ENCODE data around the gene SLC39A1. TPM values are rescaled to one million over a fixed set of nuclear protein-coding genes. Genes with fewer than 3 reads are reported as not detected.

The SLC39A1 gene
- total and polyA plus RNA-seq, 2 donors (not counting 3 experiments of a cell fraction or from before 2014, with no cell fraction given), result 75.8 to 98.0 TPM

DNA sequence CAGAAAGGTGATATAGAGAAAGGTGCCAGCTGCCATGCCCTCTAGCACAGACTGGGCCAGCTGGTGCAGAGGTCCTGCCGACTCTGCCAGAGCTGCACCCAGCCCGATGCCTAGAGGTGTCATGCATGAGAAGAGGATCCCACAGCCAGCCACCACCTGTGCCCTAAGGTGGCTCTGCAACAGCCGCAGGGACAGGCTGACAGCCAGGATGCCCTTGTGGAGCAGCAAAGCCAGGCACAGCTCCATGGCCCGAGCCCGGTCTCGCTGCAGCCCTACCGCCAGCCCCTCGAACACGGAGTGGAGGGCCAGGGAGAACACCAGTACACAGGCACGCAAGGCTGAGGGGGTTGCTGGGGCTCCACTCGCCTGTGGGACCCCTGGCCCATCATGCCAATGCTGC lies 3.1 kb downstream of the SLC39A1 start:
- H2AFZ ChIP-seq (ENCODE audit: low read depth, low read length), result no peak overlapping the region
- H3K27ac ChIP-seq (ENCODE audit: insufficient read depth, low read depth, low read length), result no peak overlapping the region
- no peak overlapping the region for H3K4me2 ChIP-seq (ENCODE audit: insufficient read depth, low read length)
- H3K36me3 ChIP-seq (ENCODE audit: control insufficient read depth in 2 of 2, extremely low read depth in 1 of 2, insufficient read depth in 2 of 2, low read length in 2 of 2), result peaks cover 0 to 8% of the 10 kb centered on the region in 2 experiments
- H3K4me3 ChIP-seq (replicated peaks in 1 of 3; ENCODE audit: insufficient read depth in 1 of 3, low read depth in 1 of 3, low read length in 3 of 3), result no peak overlapping the region
- no peaks in the 10 kb centered on the region for H3K9me3 ChIP-seq (replicated peaks; ENCODE audit: control insufficient read depth, insufficient read depth, low read length)
- BruUV-seq (replicated peaks), result no TSS peak
- H3K27me3 ChIP-seq (ENCODE audit: control insufficient read depth in 2 of 2, insufficient read depth in 2 of 2, low read length in 2 of 2), result no peaks in the 10 kb centered on the region
- dilution Hi-C loops (cut with MboI; ENCODE audit: extremely low pct_ligation_motif_present, low sequenced_read_pairs), result no loop called here
- DNase-seq (ENCODE audit: low read depth, low spot score) (no peak), FAIRE-seq (no peak)
- H3K79me2 ChIP-seq (ENCODE audit: control insufficient read depth, insufficient read depth, low read length), result peaks cover 35% of the 10 kb centered on the region
- H3K4me1 ChIP-seq (ENCODE audit: control insufficient read depth, extremely low read depth, insufficient read depth, low read length), result peaks cover 43% of the 10 kb centered on the region
- no peak overlapping the region for H3K9ac ChIP-seq (replicated peaks; ENCODE audit: extremely low read depth, insufficient read depth, low read length)
- H3K9me1 ChIP-seq (replicated peaks; ENCODE audit: control insufficient read depth, extremely low read depth, insufficient read depth, low read length), result no peaks in the 10 kb centered on the region
- ChIA-PET CTCF (interaction anchor here (4.2 kb wide), 1 partner anchor 14 kb away, joined by 25 read pairs; the partner anchor contains the start of gene DENND4B), POLR2A (no interaction called here)
- H4K20me1 ChIP-seq (replicated peaks; ENCODE audit: control insufficient read depth, extremely low read depth, insufficient read depth, low read length), result no peaks in the 10 kb centered on the region
- TF ChIP-seq FOS (IDR thresholded peaks at IDR 0.05; ENCODE audit: borderline replicate concordance, insufficient read depth, low read length), result no peak
- TF ChIP-seq POLR2A (IDR thresholded peaks at IDR 0.05; ENCODE audit: low read depth, low read length), result no peak
- TF ChIP-seq, protein P1, sequence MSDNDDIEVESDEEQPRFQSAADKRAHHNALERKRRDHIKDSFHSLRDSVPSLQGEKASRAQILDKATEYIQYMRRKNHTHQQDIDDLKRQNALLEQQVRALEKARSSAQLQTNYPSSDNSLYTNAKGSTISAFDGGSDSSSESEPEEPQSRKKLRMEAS (IDR thresholded peaks at IDR 0.05; ENCODE audit: insufficient read depth, insufficient read length), result no peak
- TF ChIP-seq JUN (IDR thresholded peaks at IDR 0.05; ENCODE audit: borderline replicate concordance, insufficient read depth, insufficient read length, low read depth), result no peak
- TF ChIP-seq EZH2 (IDR thresholded peaks at IDR 0.05; ENCODE audit: borderline replicate concordance, low read depth, low read length, severe bottlenecking), result no peak
- TF ChIP-seq GATA2 (IDR thresholded peaks at IDR 0.05; ENCODE audit: insufficient read depth, insufficient read length, low read depth, low read length), result no peak
- TF ChIP-seq, protein P2, sequence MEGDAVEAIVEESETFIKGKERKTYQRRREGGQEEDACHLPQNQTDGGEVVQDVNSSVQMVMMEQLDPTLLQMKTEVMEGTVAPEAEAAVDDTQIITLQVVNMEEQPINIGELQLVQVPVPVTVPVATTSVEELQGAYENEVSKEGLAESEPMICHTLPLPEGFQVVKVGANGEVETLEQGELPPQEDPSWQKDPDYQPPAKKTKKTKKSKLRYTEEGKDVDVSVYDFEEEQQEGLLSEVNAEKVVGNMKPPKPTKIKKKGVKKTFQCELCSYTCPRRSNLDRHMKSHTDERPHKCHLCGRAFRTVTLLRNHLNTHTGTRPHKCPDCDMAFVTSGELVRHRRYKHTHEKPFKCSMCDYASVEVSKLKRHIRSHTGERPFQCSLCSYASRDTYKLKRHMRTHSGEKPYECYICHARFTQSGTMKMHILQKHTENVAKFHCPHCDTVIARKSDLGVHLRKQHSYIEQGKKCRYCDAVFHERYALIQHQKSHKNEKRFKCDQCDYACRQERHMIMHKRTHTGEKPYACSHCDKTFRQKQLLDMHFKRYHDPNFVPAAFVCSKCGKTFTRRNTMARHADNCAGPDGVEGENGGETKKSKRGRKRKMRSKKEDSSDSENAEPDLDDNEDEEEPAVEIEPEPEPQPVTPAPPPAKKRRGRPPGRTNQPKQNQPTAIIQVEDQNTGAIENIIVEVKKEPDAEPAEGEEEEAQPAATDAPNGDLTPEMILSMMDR (IDR thresholded peaks at IDR 0.05; ENCODE audit: extremely low read depth in 1 of 2, insufficient read depth in 1 of 2, low read depth in 1 of 2, low read length in 2 of 2), result no peak
- TF ChIP-seq POLR2AphosphoS5 (IDR thresholded peaks at IDR 0.05; ENCODE audit: insufficient read depth, low read depth, low read length), result no peak
- intact Hi-C loops (cut with micrococcal nuclease), result loop anchor here (5.0 kb wide), 1 partner anchor 78 kb away; no protein-coding TSS in a partner anchor
